Liver (tissue), 3 donors: ENCODE results near the gene SPATA13.

Experiments used
- EGR1 ChIP-seq, 2 donors: IDR thresholded peaks; 2 replicates each; pipeline ENCODE4 v1.6.1; 2016 to 2018; ENCODE audit warnings: antibody characterized with exemption in 2 of 2, low read depth in 2 of 2
- JUND ChIP-seq, 2 donors: IDR thresholded peaks; 2 replicates each; pipeline ENCODE4 v1.6.1; 2016; ENCODE audit warnings: antibody characterized with exemption in 2 of 2
- TF ChIP-seq, protein P1 (sequence below): fragments of 150-350 bp; IDR thresholded peaks from 2 replicates; pipeline ENCODE4 v1.5.1; 2017; ENCODE audit warnings: improper control_type of control experiment, low read depth, low read length; ENCODE audit not compliant: missing input control
- TF ChIP-seq, protein P2 (sequence below): IDR thresholded peaks from 2 replicates; pipeline ENCODE4 v1.6.1; 2016; ENCODE audit warnings: antibody characterized with exemption, mild to moderate bottlenecking
- TF ChIP-seq, protein P3 (sequence below): IDR thresholded peaks from 2 replicates; pipeline ENCODE4 v1.6.1; 2016; ENCODE audit warnings: antibody characterized with exemption
- donor health status: healthy.
- donor health status: healthy.

DNA sequence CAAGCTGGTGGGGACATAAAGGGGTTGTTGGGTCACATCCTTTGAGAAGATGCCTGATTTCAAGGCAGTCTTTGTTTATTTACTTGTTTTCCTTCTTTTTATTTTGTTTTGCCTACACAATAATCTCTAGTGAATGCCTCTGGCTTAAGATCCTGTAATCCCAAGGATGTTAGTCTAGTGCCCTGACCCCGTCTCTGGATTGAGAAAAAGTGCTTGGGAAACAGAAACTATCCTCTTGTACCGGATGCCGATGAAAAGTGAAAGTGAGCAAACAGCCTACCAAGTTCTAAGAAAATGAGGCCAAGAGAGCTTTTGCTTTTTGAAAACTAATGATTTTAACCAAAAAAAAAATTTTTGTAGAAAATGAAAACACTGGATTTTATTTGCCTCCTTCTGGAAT lies 106.8 kb downstream of the SPATA13 start:
- TF ChIP-seq, protein P1, sequence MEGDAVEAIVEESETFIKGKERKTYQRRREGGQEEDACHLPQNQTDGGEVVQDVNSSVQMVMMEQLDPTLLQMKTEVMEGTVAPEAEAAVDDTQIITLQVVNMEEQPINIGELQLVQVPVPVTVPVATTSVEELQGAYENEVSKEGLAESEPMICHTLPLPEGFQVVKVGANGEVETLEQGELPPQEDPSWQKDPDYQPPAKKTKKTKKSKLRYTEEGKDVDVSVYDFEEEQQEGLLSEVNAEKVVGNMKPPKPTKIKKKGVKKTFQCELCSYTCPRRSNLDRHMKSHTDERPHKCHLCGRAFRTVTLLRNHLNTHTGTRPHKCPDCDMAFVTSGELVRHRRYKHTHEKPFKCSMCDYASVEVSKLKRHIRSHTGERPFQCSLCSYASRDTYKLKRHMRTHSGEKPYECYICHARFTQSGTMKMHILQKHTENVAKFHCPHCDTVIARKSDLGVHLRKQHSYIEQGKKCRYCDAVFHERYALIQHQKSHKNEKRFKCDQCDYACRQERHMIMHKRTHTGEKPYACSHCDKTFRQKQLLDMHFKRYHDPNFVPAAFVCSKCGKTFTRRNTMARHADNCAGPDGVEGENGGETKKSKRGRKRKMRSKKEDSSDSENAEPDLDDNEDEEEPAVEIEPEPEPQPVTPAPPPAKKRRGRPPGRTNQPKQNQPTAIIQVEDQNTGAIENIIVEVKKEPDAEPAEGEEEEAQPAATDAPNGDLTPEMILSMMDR, result no peak
- TF ChIP-seq JUND (IDR thresholded peaks at IDR 0.05) (peak in 1 of 2 donors; percentile 10), EGR1 (IDR thresholded peaks at IDR 0.05; ENCODE audit: low read depth in 2 of 2) (no peak)
- TF ChIP-seq, protein P2, sequence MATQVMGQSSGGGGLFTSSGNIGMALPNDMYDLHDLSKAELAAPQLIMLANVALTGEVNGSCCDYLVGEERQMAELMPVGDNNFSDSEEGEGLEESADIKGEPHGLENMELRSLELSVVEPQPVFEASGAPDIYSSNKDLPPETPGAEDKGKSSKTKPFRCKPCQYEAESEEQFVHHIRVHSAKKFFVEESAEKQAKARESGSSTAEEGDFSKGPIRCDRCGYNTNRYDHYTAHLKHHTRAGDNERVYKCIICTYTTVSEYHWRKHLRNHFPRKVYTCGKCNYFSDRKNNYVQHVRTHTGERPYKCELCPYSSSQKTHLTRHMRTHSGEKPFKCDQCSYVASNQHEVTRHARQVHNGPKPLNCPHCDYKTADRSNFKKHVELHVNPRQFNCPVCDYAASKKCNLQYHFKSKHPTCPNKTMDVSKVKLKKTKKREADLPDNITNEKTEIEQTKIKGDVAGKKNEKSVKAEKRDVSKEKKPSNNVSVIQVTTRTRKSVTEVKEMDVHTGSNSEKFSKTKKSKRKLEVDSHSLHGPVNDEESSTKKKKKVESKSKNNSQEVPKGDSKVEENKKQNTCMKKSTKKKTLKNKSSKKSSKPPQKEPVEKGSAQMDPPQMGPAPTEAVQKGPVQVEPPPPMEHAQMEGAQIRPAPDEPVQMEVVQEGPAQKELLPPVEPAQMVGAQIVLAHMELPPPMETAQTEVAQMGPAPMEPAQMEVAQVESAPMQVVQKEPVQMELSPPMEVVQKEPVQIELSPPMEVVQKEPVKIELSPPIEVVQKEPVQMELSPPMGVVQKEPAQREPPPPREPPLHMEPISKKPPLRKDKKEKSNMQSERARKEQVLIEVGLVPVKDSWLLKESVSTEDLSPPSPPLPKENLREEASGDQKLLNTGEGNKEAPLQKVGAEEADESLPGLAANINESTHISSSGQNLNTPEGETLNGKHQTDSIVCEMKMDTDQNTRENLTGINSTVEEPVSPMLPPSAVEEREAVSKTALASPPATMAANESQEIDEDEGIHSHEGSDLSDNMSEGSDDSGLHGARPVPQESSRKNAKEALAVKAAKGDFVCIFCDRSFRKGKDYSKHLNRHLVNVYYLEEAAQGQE, result no peak
- TF ChIP-seq, protein P3, sequence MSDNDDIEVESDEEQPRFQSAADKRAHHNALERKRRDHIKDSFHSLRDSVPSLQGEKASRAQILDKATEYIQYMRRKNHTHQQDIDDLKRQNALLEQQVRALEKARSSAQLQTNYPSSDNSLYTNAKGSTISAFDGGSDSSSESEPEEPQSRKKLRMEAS, result no peak
